OCI-LY3 (cell line): ENCODE results near the gene VPS13D.

Source experiments
- H2AFZ ChIP-seq: fragments of 200-600, 300-600 bp; shearing (Covaris generic); 2 replicates; pipeline ENCODE4 v1.6.0; 2014; ENCODE audit warnings: antibody characterized with exemption, low read depth, low read length
- H3K27ac ChIP-seq: fragments of 200-600, 300-600 bp; sonication (generic); 2 replicates; pipeline ENCODE4 v1.5.1; 2014; ENCODE audit warnings: mild to moderate bottlenecking, low read length, moderate library complexity, mixed read lengths
- H3K27me3 ChIP-seq: fragments of 200-600, 300-600 bp; sonication (generic); 2 replicates; pipeline ENCODE4 v1.6.1; 2014; ENCODE audit warnings: low read depth, low read length, mixed read lengths
- H3K36me3 ChIP-seq: fragments of 200-600, 300-600 bp; sonication (generic); replicated peaks from 2 replicates; pipeline ENCODE3; 2014; ENCODE audit warnings: low read depth, low read length, mixed read lengths
- H3K4me1 ChIP-seq: fragments of 300-600, 200-600 bp; sonication (generic); 2 replicates; pipeline ENCODE4 v1.6.1; 2014; ENCODE audit warnings: low read length, mixed read lengths
- H3K4me2 ChIP-seq: fragments of 200-600, 300-600 bp; sonication (generic); 2 replicates; pipeline ENCODE4 v1.6.1; 2014; ENCODE audit warnings: low read length, mixed read lengths
- H3K4me3 ChIP-seq: fragments of 300-600, 200-600 bp; sonication (generic); 2 replicates; pipeline ENCODE4 v1.5.1; 2014; ENCODE audit warnings: antibody characterized with exemption, mild to moderate bottlenecking, low read length, moderate library complexity
- H3K79me2 ChIP-seq: fragments of 300-600, 200-600 bp; shearing (Covaris generic); 2 replicates; pipeline ENCODE4 v1.6.1; 2014; ENCODE audit warnings: mild to moderate bottlenecking, low read length, mixed read lengths
- H3K9ac ChIP-seq: fragments of 300-600, 200-600 bp; shearing (Covaris generic); 2 replicates; pipeline ENCODE4 v1.6.0; 2014; ENCODE audit warnings: mild to moderate bottlenecking, low read length, moderate library complexity
- H3K9me3 ChIP-seq: fragments of 200-600, 300-600 bp; shearing (Covaris generic); 2 replicates; pipeline ENCODE4 v1.6.1; 2014; ENCODE audit warnings: low read length, mixed read lengths; ENCODE audit not compliant: insufficient read depth
- H4K20me1 ChIP-seq: fragments of 200-600, 300-600 bp; sonication (generic); 2 replicates; pipeline ENCODE4 v1.6.1; 2016; ENCODE audit warnings: low read length, mixed read lengths; ENCODE audit not compliant: insufficient read depth
- CTCF ChIP-seq: fragments of 200-600, 300-600 bp; sonication (generic); IDR thresholded peaks from 2 replicates; pipeline ENCODE4 v1.5.1; 2014; ENCODE audit warnings: antibody characterized with exemption, low read length, low read depth
- EZH2phosphoT487 ChIP-seq: fragments of 200-600 bp; shearing (Covaris generic); IDR thresholded peaks from 2 replicates; pipeline ENCODE4 v1.6.1; 2018; ENCODE audit warnings: antibody characterized with exemption, mixed run types, low read depth

The VPS13D gene

GRCh38 chr1:12480041-12480440, 250.2 kb downstream of the VPS13D start:
- Histone ChIP-seq H2AFZ (no peak overlapping the region), H3K27me3 (no peaks in the 10 kb centered on the region), H3K27ac (no peak overlapping the region), H3K4me3 (no peak overlapping the region), H3K36me3 (no peaks in the 10 kb centered on the region), H3K4me2 (no peak overlapping the region), H4K20me1 (no peaks in the 10 kb centered on the region), H3K9ac (no peak overlapping the region), H3K9me3 (no peaks in the 10 kb centered on the region), H3K79me2 (no peaks in the 10 kb centered on the region), H3K4me1 (peaks cover 16% of the 10 kb centered on the region)
- TF ChIP-seq CTCF (no peak), EZH2phosphoT487 (no peak)

DNA sequence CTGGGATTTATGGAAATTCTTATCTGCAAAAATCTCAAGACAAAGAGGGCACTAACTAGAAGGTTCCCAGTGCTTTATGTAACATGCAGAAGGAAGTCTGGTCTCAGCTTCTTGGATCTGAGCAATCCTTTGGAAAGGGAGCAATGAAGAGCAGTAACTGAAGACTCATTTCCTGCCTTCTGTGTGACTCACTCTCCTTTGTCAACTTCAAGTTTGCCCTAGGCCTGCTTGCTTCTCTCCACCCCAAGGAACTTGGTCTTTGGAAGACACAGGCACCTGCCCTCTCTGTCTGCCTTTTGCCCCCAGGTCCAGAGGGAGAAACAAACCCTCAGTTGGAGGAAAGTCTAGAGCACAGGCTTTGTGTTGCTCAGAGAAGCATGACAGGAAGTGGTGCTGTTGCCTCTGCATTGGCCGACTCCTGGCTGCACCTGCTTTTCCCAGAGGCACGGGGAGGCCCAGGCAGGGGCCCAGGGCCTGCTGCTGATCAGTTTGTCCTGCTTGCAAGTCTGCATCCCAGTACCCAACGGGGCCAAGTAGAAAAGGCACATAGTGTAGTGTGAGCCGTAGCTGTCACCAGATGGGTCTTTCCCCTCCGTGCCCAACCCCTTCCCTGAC, 251.0 kb downstream of the VPS13D start:
- Histone ChIP-seq H3K36me3 (no peaks in the 10 kb centered on the region), H3K27ac (no peak overlapping the region), H3K9ac (no peak overlapping the region), H3K27me3 (no peaks in the 10 kb centered on the region), H2AFZ (no peak overlapping the region), H3K4me1 (peaks cover 16% of the 10 kb centered on the region), H3K9me3 (no peaks in the 10 kb centered on the region), H3K4me3 (no peak overlapping the region), H4K20me1 (no peaks in the 10 kb centered on the region), H3K4me2 (no peak overlapping the region), H3K79me2 (no peaks in the 10 kb centered on the region)
- no peak for TF ChIP-seq EZH2phosphoT487
- no peak for TF ChIP-seq CTCF

- Histone ChIP-seq H3K27ac (no peak overlapping the region), H3K4me1 (peaks cover 9% of the 10 kb centered on the region), H3K4me2 (no peak overlapping the region), H3K36me3 (no peaks in the 10 kb centered on the region), H3K9me3 (no peaks in the 10 kb centered on the region), H2AFZ (no peak overlapping the region), H3K4me3 (no peak overlapping the region), H3K79me2 (no peaks in the 10 kb centered on the region), H4K20me1 (no peaks in the 10 kb centered on the region), H3K27me3 (no peaks in the 10 kb centered on the region), H3K9ac (no peak overlapping the region)
- TF ChIP-seq EZH2phosphoT487 (no peak), CTCF (no peak)
These were observed 252.1 kb downstream of the VPS13D start for GRCh38 chr1:12481928-12482327.

DNA sequence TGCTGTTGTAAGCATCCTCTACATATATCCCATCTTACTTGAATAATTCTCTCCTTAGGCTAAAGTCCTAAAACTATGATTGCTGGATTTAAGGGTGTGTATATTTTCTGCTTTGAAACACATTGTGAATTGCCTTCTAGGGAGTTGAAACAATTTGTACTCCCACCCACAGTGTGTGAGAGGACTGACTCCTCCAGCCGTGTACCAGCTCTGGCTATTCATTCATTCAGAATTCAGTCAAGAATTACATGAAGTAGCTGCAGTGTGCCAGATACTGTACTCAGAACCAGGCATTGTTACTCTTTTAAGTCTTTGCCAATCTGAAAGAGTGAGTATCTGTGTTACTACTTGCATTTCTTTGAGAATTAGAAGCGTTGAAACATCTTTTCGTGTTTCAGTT, 253.2 kb downstream of the VPS13D start:
- H3K9ac ChIP-seq, result no peak overlapping the region
- H2AFZ ChIP-seq, result no peak overlapping the region
- TF ChIP-seq CTCF, result no peak
- TF ChIP-seq EZH2phosphoT487, result no peak
- no peaks in the 10 kb centered on the region for H4K20me1 ChIP-seq
- no peaks in the 10 kb centered on the region for H3K36me3 ChIP-seq
- no peak overlapping the region for H3K4me3 ChIP-seq
- no peaks in the 10 kb centered on the region for H3K27me3 ChIP-seq
- H3K27ac ChIP-seq, result no peak overlapping the region
- no peaks in the 10 kb centered on the region for H3K9me3 ChIP-seq
- no peaks in the 10 kb centered on the region for H3K79me2 ChIP-seq
- peaks cover 7% of the 10 kb centered on the region for H3K4me1 ChIP-seq
- no peak overlapping the region for H3K4me2 ChIP-seq
